GM21423 (cell line): ENCODE data around the gene ZIC3.
"Not testable (repeated sequence)": the region's sequence is repeated elsewhere in the genome, so short reads cannot be mapped to it uniquely, and the experiment has no call there.

Source experiments
- ATAC-seq: cut with Tn5 transposase; IDR thresholded peaks from one replicate; pipeline ENCODE4 v1.9.1; 2021; ENCODE audit warnings: mild to moderate bottlenecking, moderate library complexity; ENCODE audit not compliant: unreplicated experiment

ZIC3 gene

DNA sequence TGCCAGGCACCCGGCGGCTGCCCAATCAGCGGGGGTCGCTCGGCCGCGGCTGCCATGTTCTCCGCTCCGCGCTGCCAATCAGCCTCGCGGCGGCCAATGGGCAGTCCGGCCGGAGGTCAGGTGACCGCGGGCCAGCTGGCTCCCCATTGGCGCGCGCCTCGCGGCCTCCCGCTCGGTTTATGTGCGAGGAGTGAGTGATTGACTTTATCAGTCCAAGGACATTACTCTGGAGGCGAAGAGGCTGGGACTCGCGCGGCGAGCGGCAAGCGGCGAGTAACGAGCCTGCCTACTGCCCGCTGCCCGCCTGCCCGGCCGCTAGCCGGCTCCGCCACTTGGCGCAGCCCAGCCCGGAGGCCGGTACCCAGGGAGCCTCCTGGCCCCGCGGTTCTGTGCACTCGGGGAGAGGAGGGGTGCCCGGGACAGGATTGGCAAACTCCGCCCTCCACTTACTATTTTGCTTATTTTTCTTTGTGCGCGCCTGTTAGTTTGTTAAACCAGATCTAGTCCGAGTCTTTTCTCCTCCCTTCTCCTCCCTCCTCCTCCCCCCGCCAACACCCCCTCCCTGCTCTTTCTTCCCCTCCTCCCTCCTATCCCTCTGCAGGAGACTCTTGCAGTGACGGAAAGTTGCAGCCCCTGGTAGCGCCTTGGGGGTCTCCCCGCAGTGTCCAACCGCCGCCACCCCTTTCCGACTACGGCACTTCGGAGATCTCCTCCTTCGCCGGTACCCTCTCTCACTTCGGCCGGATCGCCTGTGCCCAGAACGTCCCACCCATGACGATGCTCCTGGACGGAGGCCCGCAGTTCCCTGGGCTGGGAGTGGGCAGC is at the start of gene ZIC3:
TSS of gene ZIC3 (plus strand) at position 207 of the 825 bp plus-strand sequence. CDS start at position 772, 565 bp downstream.
- ATAC-seq, result no peak

- no peak for ATAC-seq
Observed at GRCh38 chrX:137519459-137519858, 46.5 kb upstream of the ZIC3 start.

GRCh38 chrX:137545711-137546651 is 19.9 kb upstream of the ZIC3 start:
- ATAC-seq, result no peak

DNA sequence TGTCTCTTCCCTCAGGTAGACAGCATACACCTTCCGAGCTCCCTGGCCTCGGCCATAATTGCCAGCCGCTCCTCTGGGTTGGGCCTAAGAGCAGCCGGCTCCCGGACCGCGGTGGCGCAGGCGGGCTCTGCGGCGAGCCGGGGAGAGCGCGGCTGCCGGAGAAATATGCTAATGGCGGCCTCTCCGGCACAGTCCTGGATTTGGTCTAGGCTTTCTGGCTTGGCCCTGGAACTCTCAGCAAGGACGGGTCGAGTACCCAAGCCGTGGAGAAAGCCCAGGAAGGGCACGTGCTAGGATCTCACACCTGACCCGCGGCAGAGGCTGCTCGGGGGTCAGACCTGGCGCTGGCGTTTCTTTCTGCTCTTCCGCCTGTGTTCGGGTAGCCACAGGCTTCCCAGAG is 18.6 kb upstream of the ZIC3 start:
- ATAC-seq, result no peak

GRCh38 chrX:137548261-137548660 is 17.7 kb upstream of the ZIC3 start:
- no peak for ATAC-seq

DNA sequence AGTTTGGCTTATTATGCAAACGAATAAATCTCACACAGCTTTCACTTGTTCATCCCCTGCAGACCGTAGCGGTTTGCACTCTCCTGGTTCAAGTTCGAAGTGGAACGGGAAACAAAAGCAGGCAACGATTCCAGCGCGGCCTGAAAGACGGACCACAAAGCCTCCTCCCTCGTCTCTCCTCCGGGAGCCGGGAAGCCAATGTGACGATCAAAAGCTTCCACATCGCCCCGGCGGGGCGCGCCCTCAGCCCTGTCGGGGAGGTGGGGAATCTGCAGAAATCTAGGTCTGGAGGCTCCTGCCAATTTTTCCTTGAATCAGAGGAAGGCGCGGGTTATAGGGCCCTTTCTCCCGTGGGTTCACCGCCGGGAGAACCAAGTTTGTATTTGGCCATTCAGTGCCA is 16.9 kb upstream of the ZIC3 start:
- no peak for ATAC-seq

DNA sequence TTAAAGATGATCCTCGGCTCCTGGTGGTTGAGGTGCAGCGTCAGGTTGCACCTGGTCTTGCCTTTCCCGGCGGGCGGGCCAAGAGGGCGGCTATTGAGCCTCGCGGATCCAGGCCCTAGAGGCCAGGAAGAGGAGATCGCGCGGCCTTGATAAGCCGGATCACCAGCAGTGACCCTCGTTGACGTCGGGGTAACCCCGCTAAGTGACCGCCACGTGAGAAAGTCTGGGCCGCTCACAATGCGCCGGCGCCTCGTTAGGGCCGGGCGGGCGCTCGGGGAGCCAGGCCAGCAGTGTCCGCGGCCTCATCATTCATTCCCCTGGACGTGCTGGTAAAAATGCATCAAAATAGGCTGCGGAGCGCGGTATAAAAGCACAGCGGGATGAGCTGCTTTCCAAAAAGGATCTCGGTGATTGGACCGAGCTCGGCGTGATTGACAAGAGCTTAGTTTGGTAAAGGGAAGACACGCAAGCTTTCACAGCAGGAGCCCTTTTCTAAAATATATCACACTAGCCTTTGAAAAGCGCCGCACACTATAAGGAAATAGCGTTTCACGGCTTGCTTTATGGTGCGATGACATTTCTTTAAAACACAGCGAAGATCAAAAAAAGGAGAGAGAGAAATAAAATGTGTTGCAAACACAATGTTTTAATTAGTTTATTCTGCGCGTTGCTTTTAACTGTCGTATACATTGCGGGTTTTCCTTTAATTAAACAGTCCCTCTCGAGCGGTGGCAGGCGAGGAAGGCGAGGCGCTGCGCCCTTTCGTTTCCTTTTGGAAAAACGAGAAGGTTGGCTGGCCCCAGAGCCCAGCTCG is 15.9 kb upstream of the ZIC3 start:
- ATAC-seq, result no peak

DNA sequence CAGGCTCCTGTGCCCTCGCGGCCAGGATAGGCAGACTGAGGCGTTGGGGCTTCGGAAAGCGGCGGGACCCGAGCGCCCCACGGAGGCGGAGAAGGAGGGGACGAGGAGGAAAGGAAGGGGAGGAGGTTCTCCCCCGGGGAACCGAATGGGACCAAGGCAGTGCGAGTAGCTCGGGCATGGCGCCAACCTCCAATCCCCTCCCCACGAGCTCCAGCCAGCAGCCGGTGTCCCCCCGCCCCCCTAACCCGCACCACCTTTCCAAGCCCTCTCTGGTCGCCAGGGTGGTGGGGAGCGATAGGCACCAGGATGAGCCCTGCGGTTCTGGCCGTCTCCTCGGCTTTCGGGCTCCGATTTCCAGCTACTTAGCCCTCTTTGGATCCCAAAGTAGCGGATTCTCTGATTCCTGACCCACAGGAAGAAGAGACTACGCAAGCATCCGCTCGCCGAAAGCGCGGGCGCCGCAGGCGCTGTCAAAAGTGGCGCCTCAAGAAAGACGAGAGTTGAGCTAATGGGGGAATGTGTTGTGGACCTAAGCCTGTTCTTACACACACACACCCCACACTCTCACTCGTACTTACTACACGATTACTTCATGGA is 15.2 kb upstream of the ZIC3 start:
- no peak for ATAC-seq

DNA sequence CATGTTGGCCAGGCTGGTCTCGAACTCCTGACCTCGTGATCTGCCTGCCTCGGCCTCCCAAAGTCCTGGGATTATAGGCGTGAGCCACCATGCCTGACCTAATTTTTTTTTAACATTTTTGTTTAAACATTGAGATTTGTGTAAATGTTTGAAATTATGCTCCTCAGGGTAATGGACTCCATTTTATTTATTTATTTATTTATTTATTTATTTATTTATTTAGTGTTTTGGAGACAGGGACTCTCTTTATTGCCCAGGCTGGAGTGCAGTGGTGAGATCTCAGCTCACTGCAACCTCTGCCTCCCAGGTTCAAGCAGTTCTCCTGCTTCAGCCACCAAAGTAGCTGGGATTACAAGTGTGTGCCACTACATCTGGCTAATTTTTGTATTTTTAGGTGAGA is 13.8 kb upstream of the ZIC3 start:
- ATAC-seq, result not testable (repeated sequence)

GRCh38 chrX:137562096-137562495 is 3.8 kb upstream of the ZIC3 start:
- no peak for ATAC-seq

- ATAC-seq, result no peak
Observed at GRCh38 chrX:137563681-137564651, 2.0 kb upstream of the ZIC3 start.

- no peak for ATAC-seq
Observed at GRCh38 chrX:137565318-137565904, 516 bp upstream of the ZIC3 start.

GRCh38 chrX:137566746-137567679 is 1.1 kb downstream of the ZIC3 start:
- no peak for ATAC-seq

- no peak for ATAC-seq
Observed at GRCh38 chrX:137567682-137568232, 1.8 kb downstream of the ZIC3 start.

DNA sequence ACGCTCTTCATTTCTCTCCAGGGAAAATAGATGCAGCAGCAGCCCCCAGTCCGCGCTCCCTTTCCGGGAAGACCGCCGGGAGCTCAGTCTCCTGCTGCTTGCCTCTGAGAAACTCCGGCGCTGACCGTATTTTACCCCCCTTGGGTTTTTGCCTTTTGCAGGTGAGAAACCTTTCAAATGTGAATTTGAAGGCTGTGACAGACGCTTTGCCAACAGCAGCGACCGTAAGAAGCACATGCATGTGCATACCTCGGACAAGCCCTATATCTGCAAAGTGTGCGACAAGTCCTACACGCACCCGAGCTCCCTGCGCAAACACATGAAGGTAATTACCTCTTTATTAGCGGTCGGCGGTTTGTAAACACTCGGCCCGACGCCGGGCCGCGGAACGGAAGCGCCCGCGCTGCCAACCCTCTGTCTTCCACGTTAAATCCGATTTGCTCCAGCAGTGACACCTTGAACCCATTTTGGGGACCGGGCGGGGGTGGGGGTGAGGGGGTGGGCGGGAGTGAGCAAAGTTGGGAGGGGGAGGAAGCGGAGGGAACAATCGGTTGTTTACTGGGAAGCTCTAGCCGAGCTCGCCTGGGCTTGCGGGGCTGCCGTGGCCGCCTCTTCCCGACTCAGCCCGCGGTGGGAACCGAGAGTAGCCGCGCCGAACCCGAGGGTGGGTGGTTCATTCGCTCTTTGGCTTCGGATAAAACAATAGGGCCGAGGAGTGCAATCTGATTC is 3.0 kb downstream of the ZIC3 start:
- ATAC-seq, result no peak

DNA sequence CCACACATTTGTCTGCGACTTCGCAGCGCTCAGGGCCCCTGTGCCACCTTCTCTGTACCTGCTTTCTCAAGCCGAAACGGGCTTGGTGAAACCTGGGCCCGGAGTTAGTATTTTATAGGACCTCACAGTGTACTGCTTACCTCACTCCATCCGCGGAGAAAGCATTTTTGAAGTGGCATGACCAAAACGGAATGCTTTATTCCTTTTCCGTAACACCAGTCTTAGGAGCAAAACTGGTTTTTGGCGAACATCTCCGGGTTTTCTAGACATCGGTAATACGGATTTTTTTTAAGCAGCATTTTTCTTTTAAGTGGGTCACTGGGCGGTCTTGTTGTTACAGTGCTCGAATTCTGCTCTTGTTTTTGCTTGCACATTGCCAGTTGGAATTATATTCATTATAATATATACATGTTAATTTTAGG is 3.6 kb downstream of the ZIC3 start:
- no peak for ATAC-seq
